ENCODE measurements around the gene COL27A1.

The COL27A1 gene

GRCh38 chr9:114282104-114282485, 126.8 kb downstream of the COL27A1 start:
- DNase-seq (ENCODE audit: low spot score in 2 of 2) = no peak
- Histone ChIP-seq H3K4me3 (no peak overlapping the region), H3K27me3 (ENCODE audit: low read depth) (no peaks in the 10 kb centered on the region), H3K4me1 (no peaks in the 10 kb centered on the region), H3K9me3 (no peaks in the 10 kb centered on the region), H3K36me3 (replicated peaks) (peaks cover 17% of the 10 kb centered on the region)
- in situ Hi-C loops (cut with MboI; ENCODE audit: low sequenced_read_pairs) = loop anchor here (10.0 to 25.0 kb wide), 2 partner anchors 187 to 545 kb away; partner anchors contain the start of gene KIF12

GRCh38 chr9:114282507-114282906, 127.2 kb downstream of the COL27A1 start:
- Histone ChIP-seq H3K4me1 (no peaks in the 10 kb centered on the region), H3K4me3 (no peak overlapping the region), H3K27me3 (ENCODE audit: low read depth) (no peaks in the 10 kb centered on the region), H3K9me3 (no peaks in the 10 kb centered on the region), H3K36me3 (replicated peaks) (peaks cover 17% of the 10 kb centered on the region)
- in situ Hi-C loops (cut with MboI; ENCODE audit: low sequenced_read_pairs) = loop anchor here (10.0 to 25.0 kb wide), 2 partner anchors 188 to 545 kb away; partner anchors contain the start of gene KIF12
- no peak for DNase-seq (ENCODE audit: low spot score in 2 of 2)

DNA sequence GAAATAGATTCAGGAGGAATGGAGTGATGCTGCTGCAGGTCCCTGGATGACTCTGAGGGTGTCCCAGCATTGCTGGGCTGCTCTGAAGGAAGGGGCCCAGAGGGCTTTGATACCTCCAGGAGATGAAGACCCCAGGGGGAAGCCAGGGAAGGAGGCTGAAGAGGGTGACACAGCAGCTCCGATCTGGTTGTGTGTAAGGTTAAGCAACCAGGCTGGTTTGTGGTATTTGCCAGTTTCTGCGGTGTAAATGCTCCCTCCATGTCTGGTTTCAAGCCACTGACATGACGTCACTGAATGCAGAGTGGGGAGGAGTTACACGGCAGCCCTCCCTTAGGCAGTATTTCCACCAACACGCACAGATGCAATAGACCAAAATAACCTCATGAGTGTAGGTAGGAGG, 127.6 kb downstream of the COL27A1 start:
- Histone ChIP-seq H3K36me3 (replicated peaks) (peaks cover 17% of the 10 kb centered on the region), H3K4me3 (no peak overlapping the region), H3K27me3 (ENCODE audit: low read depth) (no peaks in the 10 kb centered on the region), H3K4me1 (no peaks in the 10 kb centered on the region), H3K9me3 (no peaks in the 10 kb centered on the region)
- DNase-seq (ENCODE audit: low spot score in 2 of 2) = no peak
- in situ Hi-C loops (cut with MboI; ENCODE audit: low sequenced_read_pairs) = loop anchor here (10.0 to 25.0 kb wide), 2 partner anchors 188 to 546 kb away; partner anchors contain the start of gene KIF12

- Histone ChIP-seq H3K9me3 (no peaks in the 10 kb centered on the region), H3K4me3 (no peak overlapping the region), H3K36me3 (replicated peaks) (peaks cover 17% of the 10 kb centered on the region), H3K27me3 (ENCODE audit: low read depth) (no peaks in the 10 kb centered on the region), H3K4me1 (no peaks in the 10 kb centered on the region)
- in situ Hi-C loops (cut with MboI; ENCODE audit: low sequenced_read_pairs) = loop anchor here (10.0 to 25.0 kb wide), 2 partner anchors 189 to 546 kb away; partner anchors contain the start of gene KIF12
- DNase-seq (ENCODE audit: low spot score in 2 of 2) = no peak
These were observed 128.3 kb downstream of the COL27A1 start for GRCh38 chr9:114283551-114284111.

DNA sequence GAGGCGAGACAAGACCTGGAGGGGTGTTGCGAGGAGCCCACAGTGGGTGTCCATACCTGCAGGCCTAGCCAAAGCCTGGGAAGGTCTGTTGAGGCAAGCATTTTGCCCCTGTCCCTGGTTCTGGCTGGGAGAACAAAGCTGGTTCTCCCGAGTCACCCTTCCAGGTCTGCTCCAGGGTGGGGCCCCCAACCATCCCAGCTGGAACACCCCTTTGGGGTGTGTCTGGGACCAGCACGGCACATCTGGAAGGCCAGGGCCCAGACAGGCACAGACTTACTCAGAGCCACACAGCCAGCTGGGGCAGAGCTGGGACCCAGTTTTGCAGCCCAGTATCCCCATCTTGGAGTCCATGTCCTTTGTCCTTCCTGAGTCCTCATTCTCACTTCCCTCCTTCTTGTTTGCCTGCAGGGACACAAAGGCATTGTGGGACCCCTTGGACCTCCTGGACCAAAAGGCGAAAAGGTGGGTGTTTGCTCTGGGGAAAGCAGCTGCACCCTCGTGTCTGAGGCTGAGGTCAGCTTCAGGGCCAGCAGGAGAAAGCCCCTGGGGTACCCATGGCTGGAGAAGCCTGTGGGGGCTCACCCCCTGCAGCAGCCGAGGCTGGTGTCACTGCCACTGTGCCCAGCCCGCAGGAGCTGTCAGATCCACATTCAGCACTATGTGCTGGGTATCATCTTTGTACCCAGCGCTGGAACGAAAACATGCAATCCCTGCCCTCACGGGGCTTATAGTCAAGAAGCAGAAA, 129.2 kb downstream of the COL27A1 start:
- Histone ChIP-seq H3K4me1 (no peaks in the 10 kb centered on the region), H3K27me3 (ENCODE audit: low read depth) (no peaks in the 10 kb centered on the region), H3K36me3 (replicated peaks) (peaks cover 12% of the 10 kb centered on the region), H3K4me3 (no peak overlapping the region), H3K9me3 (no peaks in the 10 kb centered on the region)
- DNase-seq (ENCODE audit: low spot score in 2 of 2) = no peak
- in situ Hi-C loops (cut with MboI; ENCODE audit: low sequenced_read_pairs) = loop anchor here (10.0 to 25.0 kb wide), 2 partner anchors 190 to 547 kb away; partner anchors contain the start of gene KIF12

DNA sequence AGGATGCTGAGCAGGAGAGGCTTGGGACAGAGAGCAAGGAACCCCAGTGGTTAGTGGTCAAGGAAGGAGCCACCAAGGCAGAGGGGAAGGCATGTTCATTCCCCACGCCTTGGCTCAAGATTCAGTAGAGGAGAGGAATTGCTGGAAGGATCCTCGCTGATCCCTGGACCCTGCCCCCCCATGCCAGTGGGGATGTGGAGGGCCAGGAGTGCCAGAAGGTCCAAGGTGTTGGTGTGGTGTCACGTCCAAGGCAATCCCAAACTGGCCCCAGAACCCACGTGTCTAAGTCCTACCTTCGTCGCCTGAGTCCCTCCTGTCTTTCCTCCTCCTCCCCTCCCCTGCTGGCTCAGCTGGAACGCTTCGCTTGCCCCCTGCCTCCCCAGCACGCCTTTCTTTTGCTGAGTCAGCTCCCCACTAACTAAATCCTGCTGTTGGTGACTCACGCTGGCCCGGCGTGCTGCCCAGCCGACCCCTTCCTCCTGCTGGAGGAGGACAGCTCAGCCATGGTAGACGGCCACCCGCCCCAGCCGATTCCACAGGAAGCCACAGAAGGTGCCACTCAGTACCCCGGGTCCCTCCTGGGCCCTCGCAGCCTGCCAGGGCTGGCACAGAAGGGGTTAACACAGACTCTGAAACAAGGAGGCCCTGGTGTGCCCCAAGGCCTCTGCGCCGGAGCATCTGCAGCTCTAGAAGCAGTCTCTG, 130.0 kb downstream of the COL27A1 start:
- Histone ChIP-seq H3K27me3 (ENCODE audit: low read depth) (no peaks in the 10 kb centered on the region), H3K36me3 (replicated peaks) (peaks cover 12% of the 10 kb centered on the region), H3K4me1 (no peaks in the 10 kb centered on the region), H3K4me3 (no peak overlapping the region), H3K9me3 (no peaks in the 10 kb centered on the region)
- in situ Hi-C loops (cut with MboI; ENCODE audit: low sequenced_read_pairs) = loop anchor here (10.0 to 25.0 kb wide), 2 partner anchors 191 to 548 kb away; partner anchors contain the start of gene KIF12
- no peak for DNase-seq (ENCODE audit: low spot score in 2 of 2)

- Histone ChIP-seq H3K9me3 (no peaks in the 10 kb centered on the region), H3K36me3 (replicated peaks) (peaks cover 20% of the 10 kb centered on the region), H3K4me3 (no peak overlapping the region), H3K27me3 (ENCODE audit: low read depth) (no peaks in the 10 kb centered on the region), H3K4me1 (no peaks in the 10 kb centered on the region)
- in situ Hi-C loops (cut with MboI; ENCODE audit: low sequenced_read_pairs) = loop anchor here (10.0 to 25.0 kb wide), 2 partner anchors 191 to 549 kb away; partner anchors contain the start of gene KIF12
- DNase-seq (ENCODE audit: low spot score in 2 of 2) = no peak
These were observed 130.9 kb downstream of the COL27A1 start for GRCh38 chr9:114286146-114286679.

- in situ Hi-C loops (cut with MboI; ENCODE audit: low sequenced_read_pairs) = loop anchor here (10.0 to 25.0 kb wide), 2 partner anchors 192 to 550 kb away; partner anchors contain the start of gene KIF12
- Histone ChIP-seq H3K9me3 (no peaks in the 10 kb centered on the region), H3K36me3 (replicated peaks) (peaks cover 26% of the 10 kb centered on the region), H3K27me3 (ENCODE audit: low read depth) (no peaks in the 10 kb centered on the region), H3K4me3 (no peak overlapping the region), H3K4me1 (no peaks in the 10 kb centered on the region)
- DNase-seq (ENCODE audit: low spot score in 2 of 2) = no peak
These were observed 131.8 kb downstream of the COL27A1 start for GRCh38 chr9:114287001-114287762.

DNA sequence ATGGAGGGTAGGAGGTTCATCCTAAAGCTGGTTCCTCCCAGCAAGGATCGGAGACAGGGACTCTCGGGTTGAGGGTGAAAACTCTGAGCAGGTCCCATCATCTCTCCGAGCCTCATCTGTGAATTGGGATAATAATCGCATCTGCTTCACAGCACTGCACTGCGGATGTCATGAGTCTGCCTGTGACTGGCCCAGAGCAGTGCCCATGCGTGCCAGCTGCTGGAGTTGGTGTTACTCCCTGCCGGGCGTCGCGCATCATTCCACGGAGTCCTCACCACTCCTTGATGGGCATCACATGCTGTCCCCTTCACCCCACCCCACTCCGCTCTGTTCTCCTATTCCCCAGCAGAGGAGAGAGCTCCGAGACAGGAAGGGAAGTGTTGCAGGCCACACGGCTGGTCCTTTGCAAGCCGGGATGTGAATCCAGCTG, 132.4 kb downstream of the COL27A1 start:
- H3K4me3 ChIP-seq = no peak overlapping the region
- no peaks in the 10 kb centered on the region for H3K9me3 ChIP-seq
- H3K27me3 ChIP-seq (ENCODE audit: low read depth) = no peaks in the 10 kb centered on the region
- H3K36me3 ChIP-seq (replicated peaks) = peaks cover 32% of the 10 kb centered on the region
- DNase-seq (ENCODE audit: low spot score in 2 of 2) = no peak
- no peaks in the 10 kb centered on the region for H3K4me1 ChIP-seq
- in situ Hi-C loops (cut with MboI; ENCODE audit: low sequenced_read_pairs) = loop anchor here (10.0 to 25.0 kb wide), 2 partner anchors 193 to 550 kb away; partner anchors contain the start of gene KIF12

DNA sequence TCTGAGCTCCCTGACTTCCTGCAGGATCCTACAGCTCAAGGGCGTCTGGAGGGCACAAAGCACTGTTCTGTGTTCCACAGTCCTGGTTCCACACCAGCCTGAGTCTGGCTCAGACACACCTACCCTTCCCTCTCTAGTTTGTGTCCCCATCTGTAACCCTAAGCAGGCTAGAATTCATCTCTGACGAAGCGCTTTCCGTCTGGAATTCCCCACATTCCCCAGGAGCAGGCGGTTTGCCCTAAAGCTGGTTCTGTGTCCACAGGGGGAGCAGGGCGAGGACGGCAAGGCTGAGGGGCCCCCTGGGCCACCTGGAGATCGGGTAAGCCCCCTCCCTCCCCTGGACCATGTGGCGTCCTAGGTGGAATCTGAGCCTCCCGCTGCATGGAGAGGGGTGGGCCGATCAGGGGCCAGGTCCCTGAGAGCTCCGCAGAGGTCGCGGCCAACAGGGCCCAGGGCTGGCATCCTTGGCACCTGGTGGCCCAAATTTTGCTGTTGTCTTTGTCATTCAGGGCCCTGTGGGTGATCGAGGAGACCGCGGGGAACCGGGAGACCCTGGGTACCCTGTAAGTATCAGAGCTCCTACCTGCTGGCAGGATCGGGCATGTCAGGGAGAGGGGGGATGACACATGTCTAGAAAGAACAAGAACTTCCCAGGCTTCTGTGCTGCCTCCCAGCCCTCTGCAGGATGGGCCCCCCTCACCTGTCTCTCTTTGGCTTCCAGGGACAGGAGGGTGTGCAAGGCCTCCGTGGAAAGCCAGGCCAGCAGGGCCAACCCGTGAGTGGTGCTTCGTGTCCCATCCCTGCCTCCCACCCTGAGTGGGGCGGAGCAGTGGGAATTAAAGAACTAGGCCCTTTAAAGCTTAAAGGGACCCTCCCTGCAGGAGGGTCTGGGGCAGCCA, 133.1 kb downstream of the COL27A1 start:
- Histone ChIP-seq H3K36me3 (replicated peaks) (peaks cover 37% of the 10 kb centered on the region), H3K4me3 (no peak overlapping the region), H3K4me1 (no peaks in the 10 kb centered on the region), H3K9me3 (no peaks in the 10 kb centered on the region), H3K27me3 (ENCODE audit: low read depth) (no peaks in the 10 kb centered on the region)
- no peak for DNase-seq (ENCODE audit: low spot score in 2 of 2)
- in situ Hi-C loops (cut with MboI; ENCODE audit: low sequenced_read_pairs) = loop anchor here (10.0 to 25.0 kb wide), 2 partner anchors 194 to 551 kb away; partner anchors contain the start of gene KIF12

GRCh38 chr9:114289106-114289505, 133.8 kb downstream of the COL27A1 start:
- Histone ChIP-seq H3K9me3 (no peaks in the 10 kb centered on the region), H3K36me3 (replicated peaks) (peaks cover 36% of the 10 kb centered on the region), H3K27me3 (ENCODE audit: low read depth) (no peaks in the 10 kb centered on the region), H3K4me3 (no peak overlapping the region), H3K4me1 (no peaks in the 10 kb centered on the region)
- no peak for DNase-seq (ENCODE audit: low spot score in 2 of 2)
- in situ Hi-C loops (cut with MboI; ENCODE audit: low sequenced_read_pairs) = loop anchor here (10.0 to 25.0 kb wide), 2 partner anchors 194 to 552 kb away; partner anchors contain the start of gene KIF12

Data from HAP-1 (cell line).